ENCODE results near the gene SLC7A14.

DNA sequence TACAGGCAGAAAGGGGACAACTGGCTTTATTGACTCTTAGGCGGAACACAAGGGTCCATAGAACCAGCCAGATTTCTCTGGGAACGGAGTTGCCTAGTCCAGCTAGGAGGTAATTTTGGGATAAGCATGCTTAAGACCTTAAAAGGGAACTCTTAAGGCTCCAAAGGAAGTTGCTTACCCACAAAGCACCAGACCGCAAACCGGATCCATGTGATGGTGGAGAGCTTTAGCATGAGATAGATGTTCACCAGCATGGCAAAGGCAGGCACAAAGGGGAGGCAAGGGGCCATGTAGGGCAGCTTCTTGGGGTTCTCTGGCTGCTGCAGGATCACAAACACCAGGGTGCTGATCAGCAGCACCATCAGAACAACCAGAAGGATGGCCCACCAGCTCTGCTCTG is 105.8 kb downstream of the SLC7A14 start:
- no peak for TF ChIP-seq EZH2phosphoT487 (conservative IDR thresholded peaks at IDR 0.05; ENCODE audit: low read length)
- TF ChIP-seq, protein P1, sequence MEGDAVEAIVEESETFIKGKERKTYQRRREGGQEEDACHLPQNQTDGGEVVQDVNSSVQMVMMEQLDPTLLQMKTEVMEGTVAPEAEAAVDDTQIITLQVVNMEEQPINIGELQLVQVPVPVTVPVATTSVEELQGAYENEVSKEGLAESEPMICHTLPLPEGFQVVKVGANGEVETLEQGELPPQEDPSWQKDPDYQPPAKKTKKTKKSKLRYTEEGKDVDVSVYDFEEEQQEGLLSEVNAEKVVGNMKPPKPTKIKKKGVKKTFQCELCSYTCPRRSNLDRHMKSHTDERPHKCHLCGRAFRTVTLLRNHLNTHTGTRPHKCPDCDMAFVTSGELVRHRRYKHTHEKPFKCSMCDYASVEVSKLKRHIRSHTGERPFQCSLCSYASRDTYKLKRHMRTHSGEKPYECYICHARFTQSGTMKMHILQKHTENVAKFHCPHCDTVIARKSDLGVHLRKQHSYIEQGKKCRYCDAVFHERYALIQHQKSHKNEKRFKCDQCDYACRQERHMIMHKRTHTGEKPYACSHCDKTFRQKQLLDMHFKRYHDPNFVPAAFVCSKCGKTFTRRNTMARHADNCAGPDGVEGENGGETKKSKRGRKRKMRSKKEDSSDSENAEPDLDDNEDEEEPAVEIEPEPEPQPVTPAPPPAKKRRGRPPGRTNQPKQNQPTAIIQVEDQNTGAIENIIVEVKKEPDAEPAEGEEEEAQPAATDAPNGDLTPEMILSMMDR (IDR thresholded peaks at IDR 0.05; ENCODE audit: insufficient read depth, low read length, poor library complexity, severe bottlenecking): no peak
